T follicular helper cell (primary cell): ENCODE measurements around the gene LITAF.
"Not testable (repeated sequence)": the region's sequence is repeated elsewhere in the genome, so short reads cannot be mapped to it uniquely, and the experiment has no call there.

Experiments used
- DNase-seq: peaks from one replicate; pipeline ENCODE4 v3.0.0-alpha.2; 2020; ENCODE audit warnings: low read depth

Gene LITAF

GRCh38 chr16:11597235-11598095, 10.7 kb upstream of the LITAF start:
- DNase-seq: no peak

DNA sequence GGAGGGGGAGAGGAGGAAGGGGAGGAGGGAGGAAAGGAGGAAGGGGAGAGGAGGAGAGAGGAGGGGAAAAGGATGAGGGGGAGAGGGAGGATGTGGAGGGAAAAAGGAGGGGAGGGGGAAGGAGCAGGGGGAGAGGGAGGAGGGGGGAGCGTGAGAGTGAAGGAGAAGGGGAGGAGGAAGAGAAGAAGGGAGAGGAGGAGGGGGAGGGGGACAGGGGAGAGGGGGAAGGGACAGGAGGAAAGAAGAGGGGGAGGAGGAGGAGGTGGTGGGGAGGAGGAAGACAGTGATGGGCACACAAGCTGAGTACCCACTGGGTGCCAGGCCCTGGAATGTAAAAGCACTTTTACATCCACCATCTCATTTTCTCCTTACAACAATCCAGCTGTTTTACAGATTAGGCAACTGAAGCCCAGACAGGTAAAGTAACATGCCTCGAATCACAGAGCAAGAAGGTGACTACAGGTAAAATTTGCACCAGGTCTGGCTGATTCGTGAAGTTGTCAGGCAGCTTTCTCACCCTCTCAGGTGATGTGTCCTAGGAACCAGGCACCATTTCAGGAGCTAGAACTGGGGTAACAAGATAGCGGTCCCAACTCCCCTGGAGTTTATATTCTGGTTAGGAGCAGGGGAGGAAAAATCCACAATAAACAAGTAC, 10.0 kb upstream of the LITAF start:
- DNase-seq: no peak

DNA sequence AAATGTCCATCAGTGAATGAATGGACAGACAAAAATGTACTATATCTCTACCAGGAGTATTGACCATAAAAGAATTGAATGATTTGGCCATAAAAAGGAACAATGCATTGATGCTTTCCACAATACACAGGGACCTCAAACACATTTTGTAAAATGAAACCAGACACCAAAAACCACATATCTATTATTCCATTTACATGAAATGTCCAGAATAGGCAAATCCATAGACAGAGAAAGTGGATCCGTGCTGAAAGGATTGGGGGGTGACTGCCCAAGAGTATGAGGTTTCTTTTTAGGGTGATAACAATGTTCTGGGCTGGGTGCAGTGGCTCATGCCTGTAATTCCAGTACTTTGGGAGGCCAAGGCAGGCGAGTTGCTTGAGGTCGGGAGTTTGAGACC, 6.9 kb upstream of the LITAF start:
- no peak for DNase-seq

DNA sequence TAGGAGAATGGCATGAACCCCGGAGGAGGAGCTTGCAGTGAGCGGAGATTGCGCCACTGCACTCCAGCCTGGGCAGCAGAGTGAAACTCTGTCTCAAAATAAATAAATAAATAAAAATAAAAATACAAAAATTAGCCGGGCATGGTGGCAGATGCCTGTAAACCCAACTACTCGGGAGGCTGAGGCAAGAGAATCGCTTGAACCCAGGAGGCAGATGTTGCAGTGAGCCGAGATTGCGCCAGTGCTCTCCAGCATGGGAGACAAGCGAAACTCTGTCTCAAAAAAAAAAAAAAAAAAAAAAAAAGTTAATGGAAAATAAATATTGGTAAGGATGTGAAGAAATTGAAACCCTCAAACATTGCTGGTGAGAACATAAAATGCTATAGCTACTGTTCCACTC, 6.4 kb upstream of the LITAF start:
- not testable (repeated sequence) for DNase-seq

DNA sequence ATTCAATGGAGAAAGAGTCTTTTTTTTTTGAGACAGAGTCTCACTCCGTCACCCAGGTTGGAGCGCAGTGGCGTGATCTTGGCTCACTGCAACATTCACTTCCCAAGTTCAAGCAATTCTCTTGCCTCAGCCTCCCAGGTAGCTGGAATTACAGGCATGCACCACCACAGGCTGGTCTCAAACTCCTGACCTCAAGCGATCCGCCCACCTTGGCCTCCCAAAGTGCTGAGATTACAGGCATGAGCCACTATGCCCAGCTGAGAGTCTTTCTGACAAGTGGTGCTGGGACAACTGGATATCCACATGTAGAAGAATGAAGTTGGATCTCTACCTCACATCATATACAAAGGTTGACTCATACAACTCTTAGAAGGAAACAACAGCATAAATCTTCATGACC, 4.9 kb upstream of the LITAF start:
- not testable (repeated sequence) for DNase-seq

GRCh38 chr16:11589198-11589550, 2.5 kb upstream of the LITAF start:
- no peak for DNase-seq

DNA sequence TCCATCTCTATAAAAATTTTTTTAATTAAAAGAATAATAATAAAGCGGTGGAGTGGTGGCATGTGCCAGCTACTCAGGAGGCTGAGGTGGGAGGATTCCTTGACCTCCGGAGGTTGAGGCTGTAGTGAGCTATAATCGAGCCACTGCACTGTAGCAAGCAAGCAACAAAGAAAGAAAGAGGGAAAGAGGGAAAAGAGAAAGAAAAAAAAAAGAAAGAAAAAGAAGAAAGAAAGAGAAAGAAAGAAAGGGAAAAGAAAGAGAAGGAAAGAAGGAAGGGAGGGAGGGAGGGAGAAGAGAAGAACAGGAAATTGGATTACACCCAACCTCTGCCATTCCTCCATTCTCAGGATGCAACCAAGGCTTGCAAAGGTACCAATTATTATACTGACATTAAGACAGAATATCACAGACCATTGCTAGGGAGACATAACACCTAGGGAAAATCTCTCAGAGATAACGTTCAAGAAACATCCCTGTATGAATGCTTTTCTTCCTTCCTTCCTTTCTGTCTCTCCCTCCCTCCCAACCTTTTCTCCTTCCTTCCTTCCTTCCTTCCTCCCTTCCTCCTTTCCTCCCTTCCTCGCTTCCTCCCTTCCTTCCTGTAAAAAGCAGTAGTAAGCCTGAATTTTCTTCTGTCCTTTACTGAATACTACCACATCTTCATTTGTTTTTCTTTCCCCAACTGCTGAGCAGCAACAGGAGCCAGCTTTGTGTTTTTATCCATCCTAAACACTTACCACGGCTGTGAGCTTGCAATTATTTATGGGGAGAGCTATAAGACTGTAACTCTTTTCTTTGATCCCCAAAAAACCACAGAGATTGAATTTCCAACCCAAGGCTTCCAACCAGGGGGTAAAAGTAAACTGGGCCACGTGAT, 1.8 kb upstream of the LITAF start:
- DNase-seq: no peak

DNA sequence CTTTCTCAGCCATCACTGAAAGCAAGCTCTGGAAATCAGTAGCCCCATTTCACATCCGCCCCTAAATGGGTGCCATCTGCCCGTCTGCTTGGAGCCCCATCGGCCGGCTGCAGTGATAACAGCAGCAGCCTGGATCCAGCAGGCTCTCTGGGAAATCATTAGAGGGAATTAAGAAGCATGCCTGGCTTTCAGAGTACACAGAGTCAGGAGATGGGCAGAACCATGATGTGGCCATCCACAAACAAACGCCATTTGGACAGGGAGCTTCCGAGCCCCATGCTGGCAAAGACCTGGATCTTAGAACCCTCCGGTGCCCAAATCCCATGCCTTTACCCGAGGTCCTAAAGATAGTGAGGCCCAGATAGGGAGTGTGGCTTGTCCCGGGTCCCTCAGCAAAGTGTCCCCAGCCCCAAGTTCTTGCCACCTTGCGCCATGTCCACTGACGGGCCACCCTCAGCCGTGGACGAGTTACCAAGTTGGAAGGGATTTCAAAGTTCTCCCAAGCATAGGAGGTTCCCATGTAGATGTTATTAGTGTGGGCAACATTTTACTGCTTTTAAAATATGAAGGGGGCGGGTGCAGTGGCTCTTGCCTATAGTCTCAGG, 1.0 kb upstream of the LITAF start:
- DNase-seq: no peak

GRCh38 chr16:11586378-11586855, 302 bp downstream of the LITAF start:
- no peak for DNase-seq

- DNase-seq: no peak
Observed at GRCh38 chr16:11585460-11586377, 1.0 kb downstream of the LITAF start.

DNA sequence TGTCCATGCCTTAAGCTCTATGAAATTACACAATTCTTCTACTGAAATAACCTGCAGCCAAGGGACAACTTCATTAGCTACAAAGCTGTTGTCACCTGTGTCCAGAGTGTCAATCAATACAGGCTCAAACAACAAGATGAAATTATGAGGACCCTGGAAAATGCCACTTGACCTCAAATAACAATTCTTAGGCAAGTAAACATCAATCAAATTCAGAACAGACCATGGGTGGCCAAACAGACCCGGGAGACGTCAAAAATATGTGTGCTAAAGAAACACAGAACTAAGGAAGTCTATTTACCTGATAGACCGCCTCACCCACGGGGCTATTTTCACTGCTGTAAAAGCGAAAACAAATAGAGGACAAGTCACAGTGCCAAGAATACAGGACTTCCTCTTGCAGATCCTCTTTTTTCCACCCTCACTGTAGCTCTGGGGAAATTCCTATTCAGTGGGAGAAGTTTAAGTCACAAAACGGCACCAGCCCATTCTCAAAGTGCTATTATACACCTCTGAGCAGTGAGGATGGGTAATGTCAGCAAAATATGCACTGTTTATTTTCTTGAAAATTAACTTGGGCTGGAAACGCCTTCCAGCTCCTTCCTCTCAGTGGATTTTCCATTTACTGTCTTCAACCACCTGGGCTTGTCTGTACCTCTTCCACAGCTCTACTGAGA, 2.7 kb downstream of the LITAF start:
- no peak for DNase-seq

- DNase-seq: no peak
Observed at GRCh38 chr16:11583166-11583565, 3.6 kb downstream of the LITAF start.

DNA sequence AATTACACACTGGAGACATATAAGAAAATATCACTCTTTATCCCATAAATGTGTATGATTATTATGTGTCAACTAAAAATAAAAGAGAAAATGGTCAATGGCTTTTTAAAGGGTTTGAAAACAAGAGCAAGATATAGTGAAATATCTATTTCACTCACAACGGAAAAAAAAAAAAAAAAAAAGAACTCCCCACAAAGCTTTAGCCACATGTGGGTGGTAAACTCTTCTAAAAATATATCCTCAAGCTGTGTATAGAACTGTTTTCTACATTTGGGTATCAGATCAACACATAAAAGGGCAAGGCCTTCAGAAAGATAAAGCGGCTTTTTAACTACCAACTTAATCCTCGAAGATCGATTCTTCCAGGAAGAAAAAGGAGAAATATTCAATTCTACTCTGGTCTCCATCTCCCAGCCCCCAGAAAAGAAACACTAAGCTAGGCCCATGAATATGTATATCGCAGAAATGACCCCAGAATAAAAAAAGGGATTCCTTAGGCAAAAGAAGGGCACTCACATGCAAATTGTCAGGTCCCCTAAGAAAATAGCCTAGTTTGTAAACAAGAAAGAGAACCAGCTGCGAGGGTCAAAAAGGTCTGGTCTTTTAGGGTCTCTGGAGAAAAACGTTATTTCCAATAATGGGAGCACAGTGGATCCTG, 4.4 kb downstream of the LITAF start:
- no peak for DNase-seq

- DNase-seq: no peak
Observed at GRCh38 chr16:11581678-11582077, 5.0 kb downstream of the LITAF start.

DNA sequence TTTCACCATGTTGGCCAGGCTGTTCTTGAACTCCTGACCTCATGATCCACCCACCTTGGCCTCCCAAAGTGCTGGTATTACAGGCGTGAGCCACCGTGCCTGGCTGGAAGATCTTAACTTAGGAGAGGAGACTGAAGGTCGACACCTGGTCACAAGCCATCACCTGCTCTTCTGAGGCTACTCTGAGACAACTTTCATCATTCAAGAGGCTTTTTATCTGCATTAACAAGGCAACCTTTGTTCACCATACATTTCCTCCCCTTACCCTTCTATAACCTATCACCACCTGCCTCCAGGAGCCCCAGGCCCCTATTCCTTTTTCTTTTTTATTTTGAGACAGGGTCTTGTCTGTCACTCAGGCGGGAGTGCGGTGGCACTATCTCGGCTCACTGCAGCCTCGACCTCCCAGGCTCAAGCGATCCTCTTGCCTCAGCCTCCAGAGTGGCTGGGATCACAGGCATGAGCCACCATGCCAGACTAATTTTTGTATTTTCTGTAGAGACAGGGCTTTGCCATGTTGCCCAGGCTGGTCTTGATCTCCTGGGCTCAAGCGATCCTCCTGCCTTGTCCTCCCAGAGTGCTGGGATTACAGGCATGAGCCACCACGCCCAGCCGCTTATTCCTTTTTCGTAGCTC, 6.2 kb downstream of the LITAF start:
- no peak for DNase-seq

DNA sequence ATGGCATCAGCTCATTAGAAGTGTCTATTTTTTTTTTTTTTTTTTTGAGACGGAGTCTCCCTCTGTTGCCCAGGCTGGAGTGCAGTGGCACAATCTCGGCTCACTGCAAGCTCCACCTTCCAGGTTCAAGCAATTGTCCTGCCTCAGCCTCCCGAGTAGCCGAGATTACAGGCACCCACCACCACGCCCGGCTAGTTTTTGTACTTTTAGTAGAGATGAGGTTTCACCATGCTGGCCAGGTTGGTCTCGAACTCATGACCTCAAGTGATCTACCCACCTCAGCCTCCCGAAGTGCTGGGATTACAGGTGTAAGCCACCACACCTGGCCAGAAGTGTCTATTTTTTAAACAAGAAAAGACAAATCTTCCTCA, 9.4 kb downstream of the LITAF start:
- not testable (repeated sequence) for DNase-seq

DNA sequence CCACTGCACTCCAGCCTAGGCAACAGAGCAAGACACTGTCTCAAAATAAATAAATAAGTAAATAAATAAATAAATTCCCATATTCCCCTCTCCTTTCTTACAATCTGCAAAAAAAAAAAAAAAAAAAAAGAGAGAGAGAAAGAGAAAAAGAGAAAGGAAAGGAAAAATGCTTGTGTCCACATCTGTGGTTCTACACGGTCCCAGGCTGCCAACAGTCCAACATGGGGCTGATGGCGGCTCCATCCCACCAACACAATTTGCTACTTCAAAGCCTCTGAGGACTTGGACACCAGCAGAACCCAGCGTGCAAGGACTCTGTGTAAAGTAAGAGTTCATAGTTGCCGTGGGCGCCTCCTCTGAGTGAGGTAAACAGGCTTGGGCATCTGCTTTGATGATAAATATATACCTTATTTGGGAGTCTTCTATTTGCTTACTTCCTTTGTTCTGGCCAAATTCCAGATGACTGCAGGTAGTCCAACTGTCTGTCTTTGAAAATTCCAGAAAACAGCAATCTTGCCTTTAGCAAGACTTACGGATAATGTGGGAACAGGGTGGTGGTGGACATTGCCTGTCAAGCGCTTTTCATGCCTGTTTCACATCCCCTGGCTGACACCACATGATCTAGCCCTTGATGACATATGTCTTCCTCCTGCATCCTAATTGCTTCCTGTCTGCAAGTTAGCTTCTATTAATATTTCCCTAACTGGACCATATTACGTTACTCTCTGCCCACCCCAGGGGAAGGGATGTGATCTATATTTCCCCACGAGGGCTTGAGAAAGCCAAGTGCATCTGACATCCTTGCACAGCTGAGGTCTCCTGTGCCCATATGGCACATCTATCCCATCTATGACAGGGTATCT, 10.1 kb downstream of the LITAF start:
- DNase-seq: no peak

- no peak for DNase-seq
Observed at GRCh38 chr16:11575223-11575589, 11.5 kb downstream of the LITAF start.
